GM04503 (cell line): ENCODE data around the gene CRTAP.
"Not testable (repeated sequence)": the region's sequence is repeated elsewhere in the genome, so short reads cannot be mapped to it uniquely, and the experiment has no call there.

Source experiments
- DNase-seq: peaks from one replicate; pipeline ENCODE4 v3.0.0-alpha.2; 2012; ENCODE audit warnings: low read depth

Gene CRTAP

GRCh38 chr3:33174711-33175414 lies 61.0 kb downstream of the CRTAP start:
- DNase-seq, result no peak

DNA sequence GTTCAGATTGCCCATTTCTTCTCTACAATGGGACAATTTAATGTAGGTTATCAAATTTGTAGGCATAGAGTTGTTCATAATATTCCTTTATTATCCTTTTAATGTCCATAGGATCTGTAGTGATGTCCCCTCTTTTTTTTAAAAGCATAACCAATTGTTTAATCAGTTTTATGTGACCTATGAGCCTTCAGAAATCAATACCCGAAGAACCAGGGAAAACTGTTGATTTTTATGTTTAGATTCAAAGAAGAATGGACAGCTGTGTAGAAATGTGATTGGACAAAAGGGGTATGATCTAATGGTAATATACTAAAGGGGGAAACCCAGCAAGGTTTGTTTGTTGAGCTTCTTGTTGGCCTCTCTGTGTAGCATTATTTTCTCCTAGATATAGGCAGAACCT lies 65.3 kb downstream of the CRTAP start:
- DNase-seq, result no peak

DNA sequence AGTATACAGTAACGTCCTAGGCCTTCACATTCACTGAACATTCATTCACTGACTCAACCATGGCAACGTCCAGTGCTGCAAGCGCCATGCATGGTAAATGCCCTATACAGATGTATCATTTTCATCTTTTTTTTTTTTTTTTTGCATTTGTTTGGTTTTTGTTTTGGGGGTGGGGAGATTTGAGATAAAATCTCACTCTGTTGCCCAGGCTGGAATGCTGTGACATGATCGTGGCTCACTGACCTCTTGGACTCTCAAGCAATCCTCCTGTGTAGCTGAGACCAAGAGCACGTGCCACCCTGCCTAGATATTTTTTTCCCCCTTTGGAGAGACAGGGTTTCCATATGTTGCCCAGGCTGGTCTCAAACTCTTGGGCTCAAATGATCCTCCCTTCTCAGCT lies 67.4 kb downstream of the CRTAP start:
- no peak for DNase-seq

DNA sequence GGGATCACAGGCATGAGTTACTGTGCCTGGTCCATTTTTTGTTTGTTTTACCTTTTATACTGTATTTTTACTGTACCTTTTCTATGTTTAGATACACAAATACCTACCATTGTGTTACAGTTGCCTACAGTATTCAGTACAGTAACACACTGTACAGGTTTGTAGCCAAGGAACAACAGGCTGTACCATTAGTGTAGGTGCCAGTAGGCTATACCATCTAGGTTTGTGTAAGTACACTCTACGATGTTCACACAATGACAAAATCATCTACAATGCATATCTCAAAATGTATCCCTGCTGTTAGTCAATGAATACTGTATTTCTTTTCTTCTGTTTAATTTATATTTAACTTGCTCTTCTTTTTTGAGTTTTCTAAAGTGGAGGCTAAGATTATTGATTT lies 67.8 kb downstream of the CRTAP start:
- DNase-seq, result not testable (repeated sequence)

DNA sequence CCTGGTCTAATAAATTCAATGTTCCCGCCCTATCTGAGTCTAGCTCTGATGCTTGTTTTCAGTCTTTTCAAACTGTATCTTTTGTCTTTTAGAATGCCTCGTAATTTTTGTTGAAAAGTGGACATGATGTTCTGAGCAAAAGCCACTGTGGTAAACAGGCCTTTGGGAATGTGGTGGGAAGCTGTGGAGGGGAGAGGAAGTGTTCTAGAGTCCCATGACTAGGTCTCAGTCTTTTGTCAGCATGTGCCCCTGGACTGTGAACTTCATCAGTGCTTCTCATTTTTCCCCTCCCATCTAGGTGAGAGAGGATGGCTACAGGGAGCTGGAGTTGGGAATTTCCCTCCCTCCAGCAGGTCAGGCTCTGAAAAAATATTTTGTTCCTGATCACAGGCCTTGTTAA lies 71.0 kb downstream of the CRTAP start:
- no peak for DNase-seq

DNA sequence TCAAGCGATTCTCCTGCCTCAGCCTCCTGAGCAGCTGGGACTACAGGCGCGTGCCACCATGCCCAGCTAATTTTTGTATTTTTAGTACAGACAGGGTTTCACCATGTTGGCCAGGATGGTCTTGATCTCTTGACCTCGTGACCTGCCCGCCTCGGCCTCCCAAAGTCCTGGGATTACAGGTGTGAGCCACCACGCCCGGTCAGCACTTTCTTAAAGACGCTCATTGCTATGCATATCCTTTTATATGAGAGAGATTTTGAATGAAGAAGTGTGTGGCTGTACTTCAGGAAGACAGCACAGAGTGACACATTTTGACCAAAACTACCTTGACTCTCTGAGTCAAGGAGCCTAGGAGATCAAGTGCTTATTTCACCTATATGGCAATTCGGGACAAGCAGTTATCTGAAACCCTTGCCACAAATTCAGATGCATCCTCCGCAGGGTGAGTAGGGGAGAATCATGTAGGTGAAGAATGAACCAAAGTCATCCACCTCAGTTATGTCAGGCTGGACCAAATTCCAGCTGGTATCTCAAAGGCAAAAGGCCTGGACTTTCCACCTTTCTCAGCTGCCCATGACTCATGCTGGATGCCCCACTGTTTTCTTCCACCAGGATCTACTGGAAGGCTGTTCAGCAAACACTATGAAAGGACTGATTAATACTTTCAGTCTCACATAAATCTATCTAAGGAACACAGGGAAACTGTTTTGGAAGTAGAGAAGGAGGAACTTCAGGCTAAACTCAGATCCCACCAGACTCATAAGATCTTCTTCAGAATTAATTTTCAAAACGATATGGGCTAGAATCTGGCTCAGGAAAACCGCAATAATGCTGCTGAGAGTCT lies 72.9 kb downstream of the CRTAP start:
- no peak for DNase-seq

GRCh38 chr3:33187368-33187634 lies 73.5 kb downstream of the CRTAP start:
- no peak for DNase-seq

GRCh38 chr3:33194303-33194702 lies 80.5 kb downstream of the CRTAP start:
- no peak for DNase-seq

DNA sequence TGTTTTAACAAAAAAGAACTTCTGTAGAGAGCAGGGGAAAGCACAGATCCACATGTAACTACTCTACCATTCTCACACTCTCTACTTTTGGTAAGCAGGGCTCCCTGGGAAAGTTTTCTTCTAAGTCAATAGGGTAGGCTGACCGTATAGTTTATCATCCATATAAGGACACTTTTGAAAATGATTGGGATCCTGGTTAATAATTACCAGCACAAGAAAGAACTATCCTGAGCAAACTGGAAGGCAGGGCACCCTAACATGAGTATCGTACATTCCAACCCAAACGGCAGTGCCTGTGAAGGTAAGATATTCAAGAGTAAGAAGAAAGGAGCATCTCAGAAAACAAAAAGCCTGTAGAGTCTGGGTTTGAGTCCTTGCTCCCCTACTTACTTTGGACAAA lies 82.7 kb downstream of the CRTAP start:
- no peak for DNase-seq
